MM.1S (cell line): ENCODE measurements around the gene OBSCN.

ENCODE experiments used
- DNase-seq: peaks from one replicate; pipeline ENCODE4 v3.0.0-alpha.2; 2015
- H2AFZ ChIP-seq: fragments of 300-600 bp; sonication (generic); 2 replicates; pipeline ENCODE4 v1.6.0; 2016; ENCODE audit warnings: antibody characterized with exemption, low read length
- H3F3A ChIP-seq: fragments of 300-600 bp; sonication (generic); 2 replicates; pipeline ENCODE4 v1.6.1; 2016; ENCODE audit warnings: mild to moderate bottlenecking, antibody characterized with exemption, low read length, moderate library complexity, mixed read lengths; ENCODE audit not compliant: insufficient read depth
- H3K27ac ChIP-seq: fragments of 300-600 bp; sonication (generic); 2 replicates; pipeline ENCODE4 v1.5.1; 2016; ENCODE audit warnings: mild to moderate bottlenecking, low read length
- H3K27me3 ChIP-seq: fragments of 300-600 bp; sonication (generic); replicated peaks from 2 replicates; pipeline ENCODE4 v1.6.0; 2016; ENCODE audit warnings: low read length; ENCODE audit not compliant: insufficient read depth
- H3K36me3 ChIP-seq: fragments of 300-600 bp; sonication (generic); replicated peaks from 2 replicates; pipeline ENCODE4 v1.6.1; 2016; ENCODE audit warnings: mild to moderate bottlenecking, low read length, mixed read lengths; ENCODE audit not compliant: insufficient read depth
- H3K4me1 ChIP-seq: fragments of 300-600 bp; sonication (generic); 2 replicates; pipeline ENCODE4 v1.6.1; 2016; ENCODE audit warnings: low read length, mixed read lengths
- H3K4me2 ChIP-seq: fragments of 300-600 bp; sonication (generic); 2 replicates; pipeline ENCODE4 v1.6.0; 2016; ENCODE audit warnings: low read depth, low read length
- H3K4me3 ChIP-seq: fragments of 300-600 bp; sonication (generic); 2 replicates; pipeline ENCODE4 v1.5.1; 2016; ENCODE audit warnings: low read length, mixed read lengths
- H3K79me2 ChIP-seq: fragments of 300-600 bp; sonication (generic); 2 replicates; pipeline ENCODE4 v1.6.1; 2016; ENCODE audit warnings: mixed run types, low read length, mixed read lengths
- H3K9ac ChIP-seq: fragments of 300-600 bp; sonication (generic); 2 replicates; pipeline ENCODE4 v1.6.1; 2016; ENCODE audit warnings: low read length, mixed read lengths
- H3K9me2 ChIP-seq: fragments of 300-600 bp; sonication (generic); replicated peaks from 2 replicates; pipeline ENCODE4 v1.6.1; 2016; ENCODE audit warnings: mild to moderate bottlenecking, low read length, mixed read lengths; ENCODE audit not compliant: insufficient read depth
- H3K9me3 ChIP-seq: fragments of 300-600 bp; sonication (generic); replicated peaks from 2 replicates; pipeline ENCODE4 v1.6.1; 2016; ENCODE audit warnings: mild to moderate bottlenecking, low read length, mixed read lengths; ENCODE audit not compliant: insufficient read depth
- H4K20me1 ChIP-seq: fragments of 300-600 bp; sonication (generic); 2 replicates; pipeline ENCODE4 v1.6.1; 2016; ENCODE audit warnings: mild to moderate bottlenecking, low read length, moderate library complexity, mixed read lengths; ENCODE audit not compliant: insufficient read depth
- CTCF ChIP-seq: fragments of 300-600 bp; sonication (generic); IDR thresholded peaks from 2 replicates; pipeline ENCODE4 v1.5.1; 2016; ENCODE audit warnings: antibody characterized with exemption, low read length, mixed read lengths
- EZH2 ChIP-seq: fragments of 300-600 bp; sonication (generic); optimal IDR thresholded peaks from 2 replicates; pipeline ENCODE3; 2017; ENCODE audit warnings: low read depth, mild to moderate bottlenecking, antibody characterized with exemption, low read length, mixed read lengths
- EZH2phosphoT487 ChIP-seq: fragments of 300-600 bp; sonication (generic); IDR thresholded peaks from 2 replicates; pipeline ENCODE4 v1.6.1; 2018; ENCODE audit warnings: antibody characterized with exemption, low read length

OBSCN gene

DNA sequence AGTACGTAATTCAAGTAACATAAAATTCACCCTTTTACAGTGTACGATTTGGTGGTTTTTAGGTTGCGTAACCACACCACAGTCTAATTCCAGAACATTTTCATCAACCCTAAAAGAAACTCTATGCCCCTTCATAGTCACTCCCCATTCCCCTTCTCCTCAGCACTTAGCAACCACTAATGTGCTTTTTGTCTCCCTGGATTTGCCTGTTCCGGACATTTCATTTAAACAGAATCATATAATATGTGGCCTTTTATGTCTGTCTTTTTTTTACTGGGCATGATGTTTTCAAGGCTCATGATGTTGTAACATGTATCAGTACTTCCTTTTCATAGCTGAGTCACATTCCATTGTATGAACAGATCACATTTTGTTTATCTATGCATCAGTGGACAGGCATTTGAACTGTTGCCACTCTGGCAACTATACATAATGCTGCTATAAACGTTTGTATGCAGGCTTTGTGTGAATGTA lies 20.8 kb downstream of the OBSCN start:
- Histone ChIP-seq H3K4me1 (no peaks in the 10 kb centered on the region), H3K9me2 (no peaks in the 10 kb centered on the region), H2AFZ (no peak overlapping the region), H3K27ac (no peak overlapping the region), H3K9ac (no peak overlapping the region), H3K27me3 (no peaks in the 10 kb centered on the region), H3K36me3 (no peaks in the 10 kb centered on the region), H3K9me3 (no peaks in the 10 kb centered on the region), H3K4me2 (no peak overlapping the region), H3K79me2 (no peaks in the 10 kb centered on the region), H4K20me1 (no peaks in the 10 kb centered on the region), H3F3A (no peaks in the 10 kb centered on the region), H3K4me3 (no peak overlapping the region)
- no peak for DNase-seq
- no peak for TF ChIP-seq EZH2phosphoT487
- TF ChIP-seq EZH2, result no peak
- TF ChIP-seq CTCF, result no peak

DNA sequence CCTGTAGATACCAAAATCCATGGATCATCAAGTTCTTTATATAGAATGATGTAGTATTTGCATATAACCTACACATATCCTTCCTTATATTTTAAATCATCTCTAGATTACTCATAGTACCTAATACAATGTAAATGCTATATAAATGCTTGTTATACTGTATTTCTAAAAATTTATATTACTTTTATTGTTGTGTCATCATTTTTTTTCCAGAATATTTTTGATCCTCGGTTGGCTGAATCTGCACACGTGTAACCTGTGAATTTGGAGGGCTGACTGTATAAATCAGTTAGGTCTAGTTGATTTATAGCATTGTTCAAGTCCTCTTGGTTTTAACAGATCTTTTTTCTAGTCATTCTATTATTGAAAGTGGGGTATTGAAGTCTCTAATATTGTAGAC lies 23.3 kb downstream of the OBSCN start:
- DNase-seq, result no peak
- Histone ChIP-seq H3F3A (no peaks in the 10 kb centered on the region), H2AFZ (no peak overlapping the region), H3K4me1 (no peaks in the 10 kb centered on the region), H3K4me3 (no peak overlapping the region), H4K20me1 (no peaks in the 10 kb centered on the region), H3K9me3 (no peaks in the 10 kb centered on the region), H3K27ac (no peak overlapping the region), H3K4me2 (no peak overlapping the region), H3K9ac (no peak overlapping the region), H3K9me2 (no peaks in the 10 kb centered on the region), H3K36me3 (no peaks in the 10 kb centered on the region), H3K79me2 (no peaks in the 10 kb centered on the region), H3K27me3 (no peaks in the 10 kb centered on the region)
- TF ChIP-seq EZH2 (no peak), CTCF (no peak), EZH2phosphoT487 (no peak)

DNA sequence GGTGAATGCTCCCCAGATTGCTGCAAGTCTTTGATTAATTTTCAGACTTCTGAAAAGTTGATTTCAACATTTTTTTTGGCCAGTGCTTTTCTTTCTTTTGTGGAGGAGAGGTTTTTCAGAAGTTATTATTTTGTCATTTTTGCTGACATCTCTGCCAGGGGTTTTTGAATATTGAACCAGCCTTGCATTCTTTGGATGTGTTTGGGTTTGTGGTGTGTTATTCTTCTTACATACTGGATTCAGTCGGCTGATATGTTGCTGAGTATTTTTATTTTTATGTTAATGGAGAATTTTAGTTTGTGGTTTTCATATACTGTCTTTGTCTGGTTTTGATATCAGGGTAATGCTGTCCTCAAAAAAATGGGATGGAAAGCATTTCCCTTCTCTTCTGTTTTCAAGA lies 25.3 kb downstream of the OBSCN start:
- Histone ChIP-seq H4K20me1 (no peaks in the 10 kb centered on the region), H3K36me3 (no peaks in the 10 kb centered on the region), H3K9ac (no peak overlapping the region), H3K27me3 (no peaks in the 10 kb centered on the region), H3K79me2 (no peaks in the 10 kb centered on the region), H3K27ac (no peak overlapping the region), H3K4me2 (no peak overlapping the region), H2AFZ (no peak overlapping the region), H3K4me3 (no peak overlapping the region), H3K9me2 (no peaks in the 10 kb centered on the region), H3K4me1 (no peaks in the 10 kb centered on the region), H3F3A (no peaks in the 10 kb centered on the region), H3K9me3 (no peaks in the 10 kb centered on the region)
- no peak for DNase-seq
- TF ChIP-seq EZH2 (no peak), EZH2phosphoT487 (no peak), CTCF (no peak)
